A172 (cell line): ENCODE data around the gene BBC3. TPM values are rescaled to one million over a fixed set of nuclear protein-coding genes. Genes with fewer than 3 reads are reported as not detected.
A peak's percentile ranks its signal among the peaks of the same experiment; 100 is the strongest.
"Not testable (repeated sequence)": the region's sequence is repeated elsewhere in the genome, so short reads cannot be mapped to it uniquely, and the experiment has no call there.

Source experiments
- DNase-seq: peaks from one replicate; pipeline ENCODE4 v3.0.0-alpha.2; 2015; ENCODE audit warnings: low spot score
- total RNA-seq: library from RNA; depleted of rRNA; stranded (reverse); fragments of >200 nt; shearing (Covaris generic); gene quantifications from 2 replicates; pipeline ENCODE4 v1.2.3, GENCODE V29; 2014; rRNA removed

BBC3 gene
- 5.7 and 7.6 TPM in 2 replicates for total RNA-seq

GRCh38 chr19:47230921-47231214 lies at the start of gene BBC3:
Gene BBC3 (minus strand): TSS chr19:47231199. CDS start chr19:47228431, 2,768 bp downstream.
- DNase-seq: no peak

- DNase-seq: no peak
Measured at GRCh38 chr19:47280183-47280797, 49.3 kb upstream of the BBC3 start.

GRCh38 chr19:47276513-47276912 lies 45.5 kb upstream of the BBC3 start:
- DNase-seq: not testable (repeated sequence)

- no peak for DNase-seq
Measured at GRCh38 chr19:47275791-47276461, 44.9 kb upstream of the BBC3 start.

- no peak for DNase-seq
Measured at GRCh38 chr19:47274891-47275761, 44.1 kb upstream of the BBC3 start.

GRCh38 chr19:47274071-47274890 lies 43.3 kb upstream of the BBC3 start, which contains the start of gene INAFM1:
Gene INAFM1 (plus strand): TSS chr19:47274885. CDS start chr19:47274920, 35 bp downstream.
- DNase-seq: peak; percentile 65

GRCh38 chr19:47273313-47274070 lies 42.5 kb upstream of the BBC3 start:
- peak; percentile 65 for DNase-seq

GRCh38 chr19:47272448-47273312 lies 41.7 kb upstream of the BBC3 start:
- peak; percentile 25 for DNase-seq

- DNase-seq: no peak
Measured at GRCh38 chr19:47271949-47272348, 41.0 kb upstream of the BBC3 start.

GRCh38 chr19:47270408-47270807 lies 39.4 kb upstream of the BBC3 start:
- DNase-seq: no peak

GRCh38 chr19:47269596-47269995 lies 38.6 kb upstream of the BBC3 start:
- no peak for DNase-seq

GRCh38 chr19:47268028-47268427 lies 37.0 kb upstream of the BBC3 start:
- DNase-seq: no peak

- DNase-seq: no peak
Measured at GRCh38 chr19:47267350-47267759, 36.4 kb upstream of the BBC3 start.

GRCh38 chr19:47266401-47266941 lies 35.5 kb upstream of the BBC3 start:
- no peak for DNase-seq

GRCh38 chr19:47264629-47265028 lies 33.6 kb upstream of the BBC3 start:
- no peak for DNase-seq

GRCh38 chr19:47261946-47262793 lies 31.2 kb upstream of the BBC3 start:
- not testable (repeated sequence) for DNase-seq

GRCh38 chr19:47260476-47260875 lies 29.5 kb upstream of the BBC3 start:
- DNase-seq: no peak

- DNase-seq: no peak
Measured at GRCh38 chr19:47258895-47259555, 28.0 kb upstream of the BBC3 start.
